WTC11 (cell line): ENCODE data around the gene UNC13C. TPM values are rescaled to one million over a fixed set of nuclear protein-coding genes. Genes with fewer than 3 reads are reported as not detected.

Experiments
- ATAC-seq: fragments of 200-7000 bp; cut with Tn5 transposase; 2 replicates; pipeline ENCODE4 v1.10.0; 2021; ENCODE audit warnings: mild to moderate bottlenecking, moderate library complexity
- CTCF ChIA-PET: fragments of 300-600 bp; sonication (Branson Sonifier 250); formaldehyde crosslinking; loops from one replicate; lab custom pipeline; 2021; ENCODE audit warnings: antibody characterized with exemption; lab: Charles Lee
- POLR2A ChIA-PET: fragments of 350-600 bp; sonication (Branson Sonifier 250); formaldehyde crosslinking; loops from one replicate; lab custom pipeline; 2021; ENCODE audit warnings: antibody characterized with exemption; lab: Charles Lee
- DNase-seq: peaks from one replicate; pipeline ENCODE4 v3.0.0; 2021; ENCODE audit warnings: low spot score
- H3K27ac Mint-ChIP-seq: 2 replicates; pipeline ENCODE4 v1.8.0; 2021; ENCODE audit warnings: mixed read lengths
- H3K27me3 Mint-ChIP-seq: 2 replicates; pipeline ENCODE4 v1.8.0; 2021; ENCODE audit warnings: low read depth, mild to moderate bottlenecking, moderate library complexity, mixed read lengths
- H3K36me3 Mint-ChIP-seq: 2 replicates; pipeline ENCODE4 v1.8.0; 2021; ENCODE audit warnings: mixed read lengths
- H3K4me1 Mint-ChIP-seq: 2 replicates; pipeline ENCODE4 v1.8.0; 2022; ENCODE audit warnings: mixed read lengths
- H3K4me3 Mint-ChIP-seq: 2 replicates; pipeline ENCODE4 v1.8.0; 2021; ENCODE audit warnings: mild to moderate bottlenecking, moderate library complexity, mixed read lengths
- H3K9me3 Mint-ChIP-seq: 2 replicates; pipeline ENCODE4 v1.8.0; 2021; ENCODE audit warnings: mixed read lengths
- ATF6 ChIP-seq: sonication (generic); formaldehyde crosslinking; IDR thresholded peaks from 2 replicates; pipeline ENCODE4 v1.8.1; 2023; ENCODE audit warnings: mild to moderate bottlenecking, missing genetic modification reagents
- CBFB ChIP-seq: sonication (generic); formaldehyde crosslinking; IDR thresholded peaks from 2 replicates; pipeline ENCODE4 v1.8.1; 2022; ENCODE audit warnings: mild to moderate bottlenecking, low read depth, missing genetic modification reagents
- CREB1 ChIP-seq: sonication (generic); formaldehyde crosslinking; IDR thresholded peaks from 2 replicates; pipeline ENCODE4 v1.8.0; 2023; ENCODE audit warnings: mild to moderate bottlenecking, missing genetic modification reagents
- E2F1 ChIP-seq: sonication (generic); formaldehyde crosslinking; IDR thresholded peaks from 2 replicates; pipeline ENCODE4 v1.8.0; 2022; ENCODE audit warnings: mild to moderate bottlenecking, missing genetic modification reagents
- FOXP1 ChIP-seq: sonication (generic); formaldehyde crosslinking; IDR thresholded peaks from 2 replicates; pipeline ENCODE4 v1.8.0; 2022; ENCODE audit warnings: missing genetic modification reagents, mild to moderate bottlenecking, moderate library complexity, borderline replicate concordance
- GABPB1 ChIP-seq: sonication (generic); formaldehyde crosslinking; IDR thresholded peaks from 2 replicates; pipeline ENCODE4 v1.8.1; 2023; ENCODE audit warnings: mild to moderate bottlenecking, missing genetic modification reagents
- JAZF1 ChIP-seq: fragments of 250-450 bp; sonication (Bioruptor Pico); IDR thresholded peaks from 2 replicates; pipeline ENCODE4 v1.9.0; 2021; ENCODE audit warnings: moderate library complexity, mild to moderate bottlenecking, inconsistent platforms
- NFATC4 ChIP-seq: fragments of 250-450 bp; sonication (Bioruptor Pico); IDR thresholded peaks from 2 replicates; pipeline ENCODE4 v1.9.0; 2021; ENCODE audit warnings: mild to moderate bottlenecking
- NFYB ChIP-seq: sonication (generic); formaldehyde crosslinking; conservative IDR thresholded peaks from 2 replicates; pipeline ENCODE4 v1.8.0; 2022; ENCODE audit warnings: low read depth, missing genetic modification reagents
- PREB ChIP-seq: sonication (generic); formaldehyde crosslinking; IDR thresholded peaks from 2 replicates; pipeline ENCODE4 v1.8.1; 2022; ENCODE audit warnings: mild to moderate bottlenecking, missing genetic modification reagents, moderate library complexity, borderline replicate concordance
- PRRX2 ChIP-seq: fragments of 250-450 bp; sonication (Bioruptor Pico); IDR thresholded peaks from 2 replicates; pipeline ENCODE4 v1.8.0; 2021; ENCODE audit warnings: mild to moderate bottlenecking
- SMAD3 ChIP-seq: sonication (generic); formaldehyde crosslinking; IDR thresholded peaks from 2 replicates; pipeline ENCODE4 v1.8.0; 2022; ENCODE audit warnings: missing genetic modification reagents, mild to moderate bottlenecking, borderline replicate concordance
- ZNF121 ChIP-seq: sonication (generic); formaldehyde crosslinking; IDR thresholded peaks from 2 replicates; pipeline ENCODE4 v1.8.0; 2023; ENCODE audit warnings: missing genetic modification reagents
- ZNF317 ChIP-seq: sonication (generic); formaldehyde crosslinking; IDR thresholded peaks from 2 replicates; pipeline ENCODE4 v1.8.1; 2023; ENCODE audit warnings: low read depth, mild to moderate bottlenecking, moderate library complexity, missing genetic modification reagents, borderline replicate concordance
- ZNF416 ChIP-seq: fragments of 250-450 bp; sonication (Bioruptor Pico); IDR thresholded peaks from 2 replicates; pipeline ENCODE4 v1.9.0; 2021; ENCODE audit warnings: mild to moderate bottlenecking, inconsistent platforms
- ZNF532 ChIP-seq: fragments of 250-450 bp; sonication (Bioruptor Pico); IDR thresholded peaks from 2 replicates; pipeline ENCODE4 v1.9.0; 2021; ENCODE audit warnings: mild to moderate bottlenecking, borderline replicate concordance
- total RNA-seq: library from RNA; stranded (reverse); gene quantifications from 3 replicates; pipeline ENCODE4 v1.2.3, GENCODE V29; 2021
- TF ChIP-seq, protein P1 (sequence below): sonication (generic); formaldehyde crosslinking; IDR thresholded peaks from 2 replicates; pipeline ENCODE4 v1.8.1; 2022; ENCODE audit warnings: mild to moderate bottlenecking, moderate library complexity, missing genetic modification reagents
- TF ChIP-seq, protein P2 (sequence below): sonication (generic); formaldehyde crosslinking; IDR thresholded peaks from 2 replicates; pipeline ENCODE4 v1.8.0; 2023; ENCODE audit warnings: missing genetic modification reagents
- TF ChIP-seq, protein P3 (sequence below): sonication (generic); formaldehyde crosslinking; IDR thresholded peaks from 2 replicates; pipeline ENCODE4 v1.8.1; 2023; ENCODE audit warnings: mild to moderate bottlenecking, missing genetic modification reagents, moderate library complexity
- TF ChIP-seq, protein P4 (sequence below): sonication (generic); formaldehyde crosslinking; IDR thresholded peaks from 2 replicates; pipeline ENCODE4 v1.8.1; 2023; ENCODE audit warnings: mild to moderate bottlenecking, missing genetic modification reagents, borderline replicate concordance

Gene UNC13C
- total RNA-seq, 1 experiment from 2014 or later: 0.07 TPM

DNA sequence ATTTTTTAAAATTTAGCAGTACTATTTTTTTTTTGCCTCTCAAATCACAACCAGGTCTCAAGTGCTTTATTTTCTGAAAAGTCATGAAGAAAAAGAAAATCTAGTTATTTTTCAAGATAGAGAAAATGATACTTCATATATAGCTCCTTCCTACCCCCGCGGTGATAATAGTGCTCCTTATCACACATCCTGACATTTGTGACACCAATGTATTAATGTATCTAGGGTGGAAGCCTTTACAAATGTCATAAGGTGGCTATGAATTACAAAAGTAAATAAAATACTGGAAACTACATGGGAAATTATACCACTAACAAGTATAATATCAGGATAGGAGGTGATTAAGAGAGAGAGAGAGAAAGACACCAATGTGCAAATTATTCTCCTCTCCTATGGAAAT is 582.2 kb downstream of the UNC13C start:
- Mint-ChIP-seq H3K9me3 (peaks cover 9% of the 10 kb centered on the region), H3K27ac (no peak overlapping the region), H3K27me3 (no peaks in the 10 kb centered on the region), H3K4me1 (no peaks in the 10 kb centered on the region), H3K4me3 (no peak overlapping the region), H3K36me3 (no peaks in the 10 kb centered on the region)
- ChIA-PET POLR2A (no interaction called here), CTCF (no interaction called here)
- DNase-seq (no peak), ATAC-seq (no peak)
- TF ChIP-seq CBFB (CRISPR knock-in tag) (no peak), NFATC4 (CRISPR knock-in tag) (no peak), ZNF416 (no peak), ATF6 (no peak), ZNF532 (CRISPR knock-in tag) (no peak), FOXP1 (CRISPR knock-in tag) (no peak), SMAD3 (CRISPR knock-in tag) (no peak), ZNF121 (CRISPR knock-in tag) (no peak), PREB (CRISPR knock-in tag) (no peak), CREB1 (CRISPR knock-in tag) (no peak), PRRX2 (CRISPR knock-in tag) (no peak), ZNF317 (CRISPR knock-in tag) (no peak), GABPB1 (CRISPR knock-in tag) (no peak), E2F1 (no peak), NFYB (CRISPR knock-in tag) (no peak), JAZF1 (CRISPR knock-in tag) (no peak)
- TF ChIP-seq, protein P1, sequence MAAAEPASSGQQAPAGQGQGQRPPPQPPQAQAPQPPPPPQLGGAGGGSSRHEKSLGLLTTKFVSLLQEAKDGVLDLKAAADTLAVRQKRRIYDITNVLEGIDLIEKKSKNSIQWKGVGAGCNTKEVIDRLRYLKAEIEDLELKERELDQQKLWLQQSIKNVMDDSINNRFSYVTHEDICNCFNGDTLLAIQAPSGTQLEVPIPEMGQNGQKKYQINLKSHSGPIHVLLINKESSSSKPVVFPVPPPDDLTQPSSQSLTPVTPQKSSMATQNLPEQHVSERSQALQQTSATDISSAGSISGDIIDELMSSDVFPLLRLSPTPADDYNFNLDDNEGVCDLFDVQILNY (CRISPR knock-in tag): no peak
- TF ChIP-seq, protein P2, sequence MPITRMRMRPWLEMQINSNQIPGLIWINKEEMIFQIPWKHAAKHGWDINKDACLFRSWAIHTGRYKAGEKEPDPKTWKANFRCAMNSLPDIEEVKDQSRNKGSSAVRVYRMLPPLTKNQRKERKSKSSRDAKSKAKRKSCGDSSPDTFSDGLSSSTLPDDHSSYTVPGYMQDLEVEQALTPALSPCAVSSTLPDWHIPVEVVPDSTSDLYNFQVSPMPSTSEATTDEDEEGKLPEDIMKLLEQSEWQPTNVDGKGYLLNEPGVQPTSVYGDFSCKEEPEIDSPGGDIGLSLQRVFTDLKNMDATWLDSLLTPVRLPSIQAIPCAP (CRISPR knock-in tag): no peak
- TF ChIP-seq, protein P3, sequence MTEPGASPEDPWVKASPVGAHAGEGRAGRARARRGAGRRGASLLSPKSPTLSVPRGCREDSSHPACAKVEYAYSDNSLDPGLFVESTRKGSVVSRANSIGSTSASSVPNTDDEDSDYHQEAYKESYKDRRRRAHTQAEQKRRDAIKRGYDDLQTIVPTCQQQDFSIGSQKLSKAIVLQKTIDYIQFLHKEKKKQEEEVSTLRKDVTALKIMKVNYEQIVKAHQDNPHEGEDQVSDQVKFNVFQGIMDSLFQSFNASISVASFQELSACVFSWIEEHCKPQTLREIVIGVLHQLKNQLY (CRISPR knock-in tag): no peak
- TF ChIP-seq, protein P4, sequence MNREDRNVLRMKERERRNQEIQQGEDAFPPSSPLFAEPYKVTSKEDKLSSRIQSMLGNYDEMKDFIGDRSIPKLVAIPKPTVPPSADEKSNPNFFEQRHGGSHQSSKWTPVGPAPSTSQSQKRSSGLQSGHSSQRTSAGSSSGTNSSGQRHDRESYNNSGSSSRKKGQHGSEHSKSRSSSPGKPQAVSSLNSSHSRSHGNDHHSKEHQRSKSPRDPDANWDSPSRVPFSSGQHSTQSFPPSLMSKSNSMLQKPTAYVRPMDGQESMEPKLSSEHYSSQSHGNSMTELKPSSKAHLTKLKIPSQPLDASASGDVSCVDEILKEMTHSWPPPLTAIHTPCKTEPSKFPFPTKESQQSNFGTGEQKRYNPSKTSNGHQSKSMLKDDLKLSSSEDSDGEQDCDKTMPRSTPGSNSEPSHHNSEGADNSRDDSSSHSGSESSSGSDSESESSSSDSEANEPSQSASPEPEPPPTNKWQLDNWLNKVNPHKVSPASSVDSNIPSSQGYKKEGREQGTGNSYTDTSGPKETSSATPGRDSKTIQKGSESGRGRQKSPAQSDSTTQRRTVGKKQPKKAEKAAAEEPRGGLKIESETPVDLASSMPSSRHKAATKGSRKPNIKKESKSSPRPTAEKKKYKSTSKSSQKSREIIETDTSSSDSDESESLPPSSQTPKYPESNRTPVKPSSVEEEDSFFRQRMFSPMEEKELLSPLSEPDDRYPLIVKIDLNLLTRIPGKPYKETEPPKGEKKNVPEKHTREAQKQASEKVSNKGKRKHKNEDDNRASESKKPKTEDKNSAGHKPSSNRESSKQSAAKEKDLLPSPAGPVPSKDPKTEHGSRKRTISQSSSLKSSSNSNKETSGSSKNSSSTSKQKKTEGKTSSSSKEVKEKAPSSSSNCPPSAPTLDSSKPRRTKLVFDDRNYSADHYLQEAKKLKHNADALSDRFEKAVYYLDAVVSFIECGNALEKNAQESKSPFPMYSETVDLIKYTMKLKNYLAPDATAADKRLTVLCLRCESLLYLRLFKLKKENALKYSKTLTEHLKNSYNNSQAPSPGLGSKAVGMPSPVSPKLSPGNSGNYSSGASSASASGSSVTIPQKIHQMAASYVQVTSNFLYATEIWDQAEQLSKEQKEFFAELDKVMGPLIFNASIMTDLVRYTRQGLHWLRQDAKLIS (CRISPR knock-in tag): no peak
